GM19035 (cell line): Measurements from ENCODE around the gene RASL10B.

Experiments used
- ATAC-seq: cut with Tn5 transposase; IDR thresholded peaks from one replicate; pipeline ENCODE4 v1.9.1; 2021; ENCODE audit not compliant: unreplicated experiment

RASL10B gene

GRCh38 chr17:35763767-35764122, 32.3 kb downstream of the RASL10B start:
- ATAC-seq = no peak

GRCh38 chr17:35764123-35764991, 32.9 kb downstream of the RASL10B start:
- peak; percentile 82 for ATAC-seq

GRCh38 chr17:35765086-35765710, 33.8 kb downstream of the RASL10B start:
- ATAC-seq = no peak

- ATAC-seq = no peak
Observed at GRCh38 chr17:35765756-35766488, 34.5 kb downstream of the RASL10B start.

GRCh38 chr17:35766489-35766877, 35.0 kb downstream of the RASL10B start:
- no peak for ATAC-seq

- ATAC-seq = no peak
Observed at GRCh38 chr17:35766903-35767510, 35.6 kb downstream of the RASL10B start.

- no peak for ATAC-seq
Observed at GRCh38 chr17:35768797-35769196, 37.4 kb downstream of the RASL10B start.

- ATAC-seq = no peak
Observed at GRCh38 chr17:35769895-35770486, 38.6 kb downstream of the RASL10B start.

- ATAC-seq = no peak
Observed at GRCh38 chr17:35773129-35773528, 41.7 kb downstream of the RASL10B start.

- no peak for ATAC-seq
Observed at GRCh38 chr17:35773679-35774425, 42.4 kb downstream of the RASL10B start.

GRCh38 chr17:35774499-35774898, 43.1 kb downstream of the RASL10B start:
- no peak for ATAC-seq

GRCh38 chr17:35775039-35775438, 43.6 kb downstream of the RASL10B start:
- no peak for ATAC-seq

GRCh38 chr17:35775583-35775982, 44.1 kb downstream of the RASL10B start:
- no peak for ATAC-seq

GRCh38 chr17:35778641-35779196, 47.3 kb downstream of the RASL10B start:
- no peak for ATAC-seq

- ATAC-seq = no peak
Observed at GRCh38 chr17:35780950-35781349, 49.5 kb downstream of the RASL10B start.

GRCh38 chr17:35784895-35785294, 53.5 kb downstream of the RASL10B start:
- no peak for ATAC-seq

- ATAC-seq = no peak
Observed at GRCh38 chr17:35786941-35787432, 55.5 kb downstream of the RASL10B start.

GRCh38 chr17:35788477-35789368, 57.3 kb downstream of the RASL10B start:
- no peak for ATAC-seq

- ATAC-seq = no peak
Observed at GRCh38 chr17:35790841-35791240, 59.4 kb downstream of the RASL10B start.
